HCT116 (cell line): ENCODE data around the gene FHOD3.

Experiments
- POLR2A ChIP-seq: IDR thresholded peaks from 2 replicates; pipeline ENCODE4 v1.7.0; 2011; ENCODE audit warnings: borderline replicate concordance; ENCODE audit not compliant: insufficient read depth, insufficient read length; ENCODE audit errors: extremely low read depth
- POLR2AphosphoS5 ChIP-seq: IDR thresholded peaks from 2 replicates; pipeline ENCODE4 v1.6.1; 2011; ENCODE audit warnings: mild to moderate bottlenecking, low read depth, low read length, moderate library complexity
- TF ChIP-seq, protein P1 (sequence below): IDR thresholded peaks from 2 replicates; pipeline ENCODE4 v1.6.1; 2011; ENCODE audit warnings: mild to moderate bottlenecking, low read length, moderate library complexity; ENCODE audit not compliant: insufficient replicate concordance; ENCODE audit errors: extremely low read depth
- TF ChIP-seq, protein P2 (sequence below), 3 experiments: fragments of 200-600 bp in 1 of 3; sonication (generic) in 1 of 3; IDR thresholded peaks in 2 of 3; conservative IDR thresholded peaks in 1 of 3; 2 replicates each; pipeline ENCODE4 v1.5.1; 2012 to 2017; ENCODE audit warnings: low read depth in 2 of 3, low read length in 2 of 3, antibody characterized with exemption in 1 of 3, borderline replicate concordance in 1 of 3, control low read depth in 1 of 3, mild to moderate bottlenecking in 1 of 3, mixed read lengths in 1 of 3, mixed run types in 1 of 3, moderate library complexity in 1 of 3; ENCODE audit not compliant: insufficient read depth in 1 of 3

GRCh38 chr18:36732264-36732663 lies 434.8 kb downstream of the FHOD3 start:
- TF ChIP-seq, protein P1, sequence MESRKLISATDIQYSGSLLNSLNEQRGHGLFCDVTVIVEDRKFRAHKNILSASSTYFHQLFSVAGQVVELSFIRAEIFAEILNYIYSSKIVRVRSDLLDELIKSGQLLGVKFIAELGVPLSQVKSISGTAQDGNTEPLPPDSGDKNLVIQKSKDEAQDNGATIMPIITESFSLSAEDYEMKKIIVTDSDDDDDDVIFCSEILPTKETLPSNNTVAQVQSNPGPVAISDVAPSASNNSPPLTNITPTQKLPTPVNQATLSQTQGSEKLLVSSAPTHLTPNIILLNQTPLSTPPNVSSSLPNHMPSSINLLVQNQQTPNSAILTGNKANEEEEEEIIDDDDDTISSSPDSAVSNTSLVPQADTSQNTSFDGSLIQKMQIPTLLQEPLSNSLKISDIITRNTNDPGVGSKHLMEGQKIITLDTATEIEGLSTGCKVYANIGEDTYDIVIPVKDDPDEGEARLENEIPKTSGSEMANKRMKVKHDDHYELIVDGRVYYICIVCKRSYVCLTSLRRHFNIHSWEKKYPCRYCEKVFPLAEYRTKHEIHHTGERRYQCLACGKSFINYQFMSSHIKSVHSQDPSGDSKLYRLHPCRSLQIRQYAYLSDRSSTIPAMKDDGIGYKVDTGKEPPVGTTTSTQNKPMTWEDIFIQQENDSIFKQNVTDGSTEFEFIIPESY: no peak
- TF ChIP-seq, protein P2, sequence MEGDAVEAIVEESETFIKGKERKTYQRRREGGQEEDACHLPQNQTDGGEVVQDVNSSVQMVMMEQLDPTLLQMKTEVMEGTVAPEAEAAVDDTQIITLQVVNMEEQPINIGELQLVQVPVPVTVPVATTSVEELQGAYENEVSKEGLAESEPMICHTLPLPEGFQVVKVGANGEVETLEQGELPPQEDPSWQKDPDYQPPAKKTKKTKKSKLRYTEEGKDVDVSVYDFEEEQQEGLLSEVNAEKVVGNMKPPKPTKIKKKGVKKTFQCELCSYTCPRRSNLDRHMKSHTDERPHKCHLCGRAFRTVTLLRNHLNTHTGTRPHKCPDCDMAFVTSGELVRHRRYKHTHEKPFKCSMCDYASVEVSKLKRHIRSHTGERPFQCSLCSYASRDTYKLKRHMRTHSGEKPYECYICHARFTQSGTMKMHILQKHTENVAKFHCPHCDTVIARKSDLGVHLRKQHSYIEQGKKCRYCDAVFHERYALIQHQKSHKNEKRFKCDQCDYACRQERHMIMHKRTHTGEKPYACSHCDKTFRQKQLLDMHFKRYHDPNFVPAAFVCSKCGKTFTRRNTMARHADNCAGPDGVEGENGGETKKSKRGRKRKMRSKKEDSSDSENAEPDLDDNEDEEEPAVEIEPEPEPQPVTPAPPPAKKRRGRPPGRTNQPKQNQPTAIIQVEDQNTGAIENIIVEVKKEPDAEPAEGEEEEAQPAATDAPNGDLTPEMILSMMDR (IDR thresholded peaks at IDR 0.05 in 2 of 3, conservative IDR thresholded peaks at IDR 0.05 in 1 of 3; ENCODE audit: borderline replicate concordance in 1 of 3, insufficient read depth in 1 of 3, low read depth in 2 of 3, low read length in 2 of 3): no peak
- TF ChIP-seq POLR2A: no peak
- TF ChIP-seq POLR2AphosphoS5: no peak
